DLD1 (cell line): ENCODE results near the gene MYLK3.

ENCODE experiments used
- in situ Hi-C: cut with HindIII; loops from 2 replicates; pipeline ENCODE4 v1.10.0; 2017; ENCODE audit warnings: low sequenced_read_pairs

MYLK3 gene

GRCh38 chr16:46759309-46759708 lies 11.2 kb upstream of the MYLK3 start:
- in situ Hi-C loops = no loop called here

GRCh38 chr16:46757339-46758050 lies 9.4 kb upstream of the MYLK3 start:
- in situ Hi-C loops = no loop called here

DNA sequence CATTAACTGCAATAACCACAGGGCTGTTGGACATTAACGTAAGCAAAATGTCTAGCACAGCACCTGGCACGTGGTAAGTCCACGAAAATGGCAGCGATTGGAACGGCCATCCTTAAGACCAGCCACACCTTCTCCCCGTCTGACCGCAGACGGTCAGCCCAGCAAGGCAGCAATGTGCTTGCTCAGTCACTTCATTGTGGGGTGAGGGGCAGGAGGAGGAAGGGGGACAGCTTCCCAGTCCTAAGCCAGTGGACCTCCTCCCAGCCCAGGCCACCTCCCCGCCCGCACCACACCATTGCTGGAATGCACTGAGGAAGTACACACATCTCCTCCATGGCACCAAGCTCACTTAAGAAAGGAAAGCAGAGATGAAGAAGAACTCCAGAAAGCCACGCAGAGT lies 8.6 kb upstream of the MYLK3 start:
- in situ Hi-C loops = no loop called here

DNA sequence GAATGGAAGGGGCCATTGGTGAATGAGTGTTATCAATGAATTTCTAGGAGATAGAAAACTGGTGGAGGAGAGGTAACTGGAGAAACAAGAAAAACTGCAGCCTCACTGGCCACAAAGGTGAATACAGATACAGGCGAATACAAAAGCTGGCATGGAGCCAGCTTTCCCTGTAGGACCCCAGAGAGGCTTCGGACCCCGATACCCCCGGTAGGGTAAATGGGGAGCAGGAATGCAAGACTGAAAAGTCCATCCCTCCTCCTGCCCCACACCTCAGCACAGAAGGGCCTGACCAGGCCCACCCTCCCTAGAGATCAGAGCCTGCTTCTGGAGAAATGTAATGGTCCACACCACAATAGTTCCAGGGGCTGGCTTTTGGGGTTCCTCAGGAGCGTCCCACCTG lies 4.9 kb upstream of the MYLK3 start:
- in situ Hi-C loops = no loop called here

GRCh38 chr16:46751381-46751780 lies 3.2 kb upstream of the MYLK3 start:
- in situ Hi-C loops = no loop called here

- in situ Hi-C loops = no loop called here
These were observed 896 bp upstream of the MYLK3 start for GRCh38 chr16:46748775-46749705.

- in situ Hi-C loops = no loop called here
These were observed 1.0 kb downstream of the MYLK3 start for GRCh38 chr16:46746821-46747776.

- in situ Hi-C loops = no loop called here
These were observed 2.5 kb downstream of the MYLK3 start for GRCh38 chr16:46745617-46746016.

- in situ Hi-C loops = no loop called here
These were observed 4.9 kb downstream of the MYLK3 start for GRCh38 chr16:46743232-46743719.

DNA sequence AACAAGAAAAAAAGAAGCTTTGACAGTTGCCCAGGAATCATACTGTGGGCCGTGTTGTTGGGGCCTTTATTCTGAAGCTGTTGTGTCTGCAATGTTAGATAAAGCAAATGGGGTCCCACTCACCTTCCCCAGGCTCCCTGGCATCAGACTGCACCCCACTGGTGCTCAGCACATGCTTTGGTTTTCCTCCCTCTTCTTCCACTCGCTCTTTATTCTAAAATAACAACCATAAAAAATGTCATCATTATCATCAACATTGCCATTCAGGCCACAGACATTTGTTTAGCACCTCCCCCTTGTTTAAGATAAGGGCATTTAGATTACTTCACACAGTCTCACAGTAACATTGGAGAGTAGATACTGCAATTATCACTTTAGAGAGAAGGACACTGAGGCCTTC lies 8.2 kb downstream of the MYLK3 start:
- in situ Hi-C loops = no loop called here

DNA sequence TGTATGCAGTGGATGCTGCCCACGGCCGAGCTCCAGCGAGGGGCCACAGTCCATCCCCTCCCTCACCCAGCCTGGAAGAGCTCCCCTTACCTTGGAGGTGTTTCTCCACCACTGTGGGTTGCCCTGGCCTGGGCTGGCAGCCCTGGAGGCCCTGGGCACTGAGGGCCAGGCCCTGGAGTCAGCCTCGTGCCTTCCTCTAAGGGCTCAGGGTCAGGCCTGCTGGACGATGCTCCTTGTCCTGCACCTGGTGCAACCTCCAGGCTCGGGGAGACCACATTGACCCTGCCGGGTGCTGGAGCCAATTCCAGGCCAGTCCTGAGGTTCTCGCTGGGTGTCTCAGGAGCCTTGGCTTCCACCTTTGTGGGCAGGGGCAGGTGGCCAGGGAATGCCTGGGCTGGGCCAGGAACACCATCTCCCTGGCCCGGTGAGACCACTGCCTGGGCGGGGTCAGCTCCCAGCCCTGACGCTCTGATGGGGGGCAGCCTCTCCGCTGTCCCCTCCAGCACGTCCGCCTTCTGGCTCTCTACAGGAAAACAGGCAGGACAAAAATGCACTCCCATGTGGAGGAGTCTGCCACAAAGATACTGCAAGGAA lies 10.4 kb downstream of the MYLK3 start:
- in situ Hi-C loops = no loop called here

GRCh38 chr16:46736695-46737094 lies 11.4 kb downstream of the MYLK3 start:
- in situ Hi-C loops = no loop called here

DNA sequence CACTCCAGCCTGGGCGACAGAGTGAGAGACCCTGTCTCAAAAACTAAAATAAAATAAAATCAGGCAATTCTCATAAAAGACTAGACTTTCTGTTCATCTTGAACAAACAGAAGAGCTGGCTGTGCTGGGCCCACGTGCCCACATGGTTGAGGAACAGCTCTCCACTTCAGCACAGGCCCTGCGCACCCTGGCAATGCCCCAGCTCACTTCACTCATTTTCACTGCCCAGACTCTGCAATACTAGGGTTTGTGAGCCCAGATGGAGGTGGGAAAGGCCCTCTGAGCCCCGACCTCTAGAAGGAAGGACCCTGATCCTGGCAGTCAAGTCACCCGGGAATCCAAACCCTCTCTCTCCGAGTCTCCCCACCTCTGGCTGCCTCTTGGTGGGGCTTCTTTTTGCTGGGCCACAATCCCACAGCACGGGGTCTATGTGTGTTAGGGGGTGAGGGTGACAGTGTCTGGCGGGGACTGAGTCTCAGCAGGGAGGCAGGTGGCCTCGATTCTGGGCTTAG lies 14.8 kb downstream of the MYLK3 start:
- in situ Hi-C loops = no loop called here

DNA sequence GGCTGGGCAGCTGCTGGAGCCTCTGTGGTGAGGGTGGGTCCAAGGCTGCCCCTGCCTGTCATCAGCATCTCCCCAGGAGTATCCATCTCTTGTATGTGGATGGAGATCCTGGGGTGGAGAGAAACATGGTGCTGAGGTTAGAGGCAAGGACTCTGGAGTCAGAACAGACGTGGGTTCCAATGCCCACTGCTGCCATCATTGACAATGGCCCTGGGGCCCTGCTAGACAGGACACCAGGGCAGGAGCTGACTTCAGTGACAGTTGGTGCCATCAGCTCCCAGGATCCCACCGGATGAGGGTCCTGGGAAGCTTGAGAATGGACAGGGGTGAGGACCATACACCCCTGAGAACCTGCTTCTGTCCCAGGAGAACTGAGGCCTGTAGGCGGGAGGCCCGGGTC lies 15.6 kb downstream of the MYLK3 start:
- in situ Hi-C loops = no loop called here

DNA sequence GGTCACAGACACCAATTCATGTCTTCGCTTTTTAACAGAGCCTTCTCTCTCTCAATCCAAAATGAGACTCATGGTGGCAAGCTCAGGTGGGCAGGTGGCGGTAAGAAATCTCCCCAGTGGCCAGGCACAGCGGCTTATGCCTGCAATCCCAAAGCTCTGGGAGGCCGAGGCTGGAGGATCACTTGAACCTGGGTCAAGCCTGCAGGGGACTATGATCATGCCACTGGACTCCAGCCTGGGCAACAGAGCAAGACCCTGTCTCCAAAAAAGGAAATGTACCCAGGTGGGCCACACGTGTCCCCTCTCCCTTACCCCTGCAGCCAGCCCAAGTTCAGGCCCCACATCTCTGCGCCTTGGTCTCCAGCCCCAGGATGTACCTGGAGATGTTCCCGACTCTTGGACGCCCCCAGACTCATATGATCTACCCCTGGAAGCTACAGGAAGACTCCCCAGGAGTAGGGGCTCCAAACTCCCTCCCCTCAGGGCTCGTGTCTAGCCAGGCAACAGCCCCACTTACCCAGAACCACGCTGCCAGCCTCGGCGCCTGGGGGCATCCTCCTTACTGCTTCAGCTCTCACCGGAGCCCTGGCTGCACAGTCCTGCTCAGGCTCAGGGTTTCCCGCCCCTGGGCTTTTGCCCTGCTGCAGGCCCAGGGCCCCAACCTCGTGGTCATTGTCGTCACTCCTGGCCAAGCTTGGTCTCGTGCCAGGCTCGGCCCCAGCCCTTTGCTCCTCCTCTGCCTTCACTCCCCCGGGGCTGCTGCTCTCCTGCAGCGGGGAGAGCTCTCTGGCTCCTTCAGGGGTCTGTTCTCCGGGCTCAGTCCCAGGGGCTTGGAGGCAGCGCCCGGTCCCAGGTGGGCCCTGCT lies 16.2 kb downstream of the MYLK3 start:
- in situ Hi-C loops = no loop called here

DNA sequence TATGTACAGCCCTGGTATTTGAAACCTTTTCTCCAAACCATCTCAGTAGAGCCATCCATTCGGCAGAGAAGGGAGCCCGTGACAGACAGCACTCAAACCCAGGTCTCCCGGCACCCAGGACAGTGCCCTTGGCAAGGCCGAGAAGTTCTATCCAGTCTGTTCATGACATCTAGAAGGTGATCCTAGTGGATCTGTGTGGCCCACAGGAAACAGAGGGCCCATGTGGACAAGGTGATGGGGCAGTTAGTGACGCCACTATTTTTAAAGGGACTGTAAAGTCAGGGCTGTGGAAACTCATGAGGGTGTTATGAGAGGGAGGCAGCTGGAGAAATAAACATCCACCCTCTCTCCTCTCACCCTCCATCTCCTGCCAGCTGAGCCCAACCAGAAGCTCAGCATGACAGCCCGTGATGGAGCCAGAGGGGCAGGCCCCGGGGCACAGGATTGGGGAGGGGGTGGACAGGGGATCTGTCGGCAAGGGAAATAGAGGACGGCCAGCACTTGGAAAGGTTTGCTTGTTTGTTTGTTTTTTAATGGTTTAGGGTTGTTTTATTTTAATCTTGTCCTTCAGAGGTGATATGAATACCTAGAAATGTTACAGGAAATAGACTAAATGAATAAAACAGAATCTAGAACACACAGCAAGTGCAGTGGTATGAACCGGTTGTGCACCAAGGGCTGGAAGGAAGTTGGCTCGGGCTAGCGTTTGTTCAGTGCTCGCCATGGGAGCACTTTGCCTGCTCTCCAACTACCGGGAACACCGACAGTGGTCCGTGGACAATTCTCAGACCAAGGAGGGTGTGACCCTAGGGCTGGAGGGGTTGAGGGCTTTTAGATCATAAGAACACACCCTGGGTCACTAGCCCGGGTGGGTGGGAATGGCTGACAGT lies 17.1 kb downstream of the MYLK3 start:
- in situ Hi-C loops = no loop called here

DNA sequence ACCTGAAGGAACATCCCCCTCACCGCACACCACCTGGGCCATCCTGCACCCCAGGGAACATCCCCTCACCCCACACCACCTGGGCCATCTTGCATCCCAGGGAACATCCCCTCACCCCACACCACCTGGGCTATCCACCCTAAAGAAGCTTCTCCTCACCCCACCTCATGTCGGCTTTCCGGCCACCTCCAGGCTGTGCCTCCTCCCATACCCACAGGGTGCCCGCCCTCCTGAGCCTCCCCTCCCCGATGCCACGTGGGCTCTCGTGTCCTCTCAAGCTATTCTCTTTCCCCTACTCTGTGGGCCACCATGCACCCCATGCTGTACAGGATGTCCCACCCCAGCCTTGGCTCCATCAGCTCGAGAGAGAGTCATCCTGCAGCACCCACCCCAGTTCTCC lies 18.0 kb downstream of the MYLK3 start:
- in situ Hi-C loops = no loop called here

GRCh38 chr16:46729326-46729995 lies 18.7 kb downstream of the MYLK3 start:
- in situ Hi-C loops = no loop called here
